HepG2 (cell line): ENCODE results near the gene PSMC3IP. TPM values are rescaled to one million over a fixed set of nuclear protein-coding genes. Genes with fewer than 3 reads are reported as not detected.

Experiments used
- ADNP ChIP-seq: sonication (generic); formaldehyde crosslinking; IDR thresholded peaks from 2 replicates; pipeline ENCODE4 v1.4.0; 2020; ENCODE audit warnings: missing genetic modification reagents
- DMAP1 ChIP-seq: IDR thresholded peaks from 2 replicates; pipeline ENCODE4 v1.6.1; 2016
- E2F1 ChIP-seq: sonication (generic); formaldehyde crosslinking; IDR thresholded peaks from 2 replicates; pipeline ENCODE4 v1.5.0; 2020; ENCODE audit warnings: missing genetic modification reagents
- ETV5 ChIP-seq: IDR thresholded peaks from 2 replicates; pipeline ENCODE4 v1.6.1; 2018; ENCODE audit warnings: missing biosample characterization, missing genetic modification reagents, inconsistent platforms, borderline replicate concordance
- FOXC1 ChIP-seq: sonication (generic); formaldehyde crosslinking; IDR thresholded peaks from 2 replicates; pipeline ENCODE4 v1.8.0; 2022; ENCODE audit warnings: mild to moderate bottlenecking, missing genetic modification reagents, borderline replicate concordance
- MBD4 ChIP-seq: IDR thresholded peaks from 2 replicates; pipeline ENCODE4 v1.6.1; 2012; ENCODE audit warnings: low read length, inconsistent platforms, borderline replicate concordance
- PRDM10 ChIP-seq: sonication (generic); formaldehyde crosslinking; IDR thresholded peaks from 2 replicates; pipeline ENCODE4 v1.4.0; 2020; ENCODE audit warnings: low read depth, missing genetic modification reagents
- SAP130 ChIP-seq: IDR thresholded peaks from 2 replicates; pipeline ENCODE4 v1.6.1; 2016; ENCODE audit warnings: low read depth
- TEAD2 ChIP-seq: sonication (generic); formaldehyde crosslinking; IDR thresholded peaks from 2 replicates; pipeline ENCODE4 v1.9.0; 2021; ENCODE audit warnings: missing genetic modification reagents
- TRAFD1 ChIP-seq: sonication (generic); formaldehyde crosslinking; IDR thresholded peaks from 2 replicates; pipeline ENCODE4 v1.5.1; 2020; ENCODE audit warnings: missing genetic modification reagents, mild to moderate bottlenecking, borderline replicate concordance
- ZBTB10 ChIP-seq: sonication (generic); formaldehyde crosslinking; IDR thresholded peaks from 2 replicates; pipeline ENCODE4 v1.4.0; 2020; ENCODE audit warnings: missing genetic modification reagents, borderline replicate concordance
- ZFP36L1 ChIP-seq: sonication (generic); formaldehyde crosslinking; IDR thresholded peaks from 2 replicates; pipeline ENCODE4 v1.8.0; 2022; ENCODE audit warnings: mild to moderate bottlenecking, missing genetic modification reagents, moderate library complexity
- ZNF670 ChIP-seq: sonication (generic); formaldehyde crosslinking; IDR thresholded peaks from 2 replicates; pipeline ENCODE4 v1.8.0; 2022; ENCODE audit warnings: mild to moderate bottlenecking, missing genetic modification reagents, borderline replicate concordance
- ZNF800 ChIP-seq: sonication (generic); formaldehyde crosslinking; IDR thresholded peaks from 2 replicates; pipeline ENCODE4 v1.4.0; 2020; ENCODE audit warnings: missing genetic modification reagents
- polyA plus RNA-seq, 8 experiments: library from polyadenylated mRNA; depleted of rRNA in 3 of 8; stranded (reverse) in 7 of 8; unstranded in 1 of 8; fragments of >200 nt; fragmentation: Illumina TruSeq in 4 of 8; extraction: Trizol in 4 of 8; gene quantifications; 2 replicates each; pipeline versions ENCODE4 v1.2.1 to v1.2.3, GENCODE V29; 2011 to 2016; ENCODE audit warnings: low read depth in 4 of 8, missing spikeins in 1 of 8, mixed read lengths in 1 of 8; ENCODE audit not compliant: insufficient read depth in 1 of 8
- total RNA-seq, 5 experiments: library from RNA; depleted of rRNA; stranded (reverse); fragments of >200 nt; fragmentation: Illumina TruSeq; extraction: Trizol; gene quantifications; 2 replicates each; pipeline ENCODE4 v1.2.3, GENCODE V29; 2016; ENCODE audit warnings: low read depth in 1 of 5

PSMC3IP gene
- total and polyA plus RNA-seq, 2 of the 13 experiments (the other 11 are each of a cell fraction or from before 2014, with no cell fraction given): 6.5 to 22.4 TPM

- TF ChIP-seq ZNF800 (no peak), E2F1 (CRISPR knock-in tag) (no peak), ZNF670 (CRISPR knock-in tag) (no peak), FOXC1 (CRISPR knock-in tag) (no peak), PRDM10 (CRISPR knock-in tag) (no peak), DMAP1 (CRISPR knock-in tag) (no peak), ZFP36L1 (no peak), ZBTB10 (CRISPR knock-in tag) (peak; percentile 13; the same call in 1 of the 2 replicates), TEAD2 (CRISPR knock-in tag) (no peak), MBD4 (no peak), SAP130 (CRISPR knock-in tag) (0 out of 2 replicates have a peak, but pooled peaks have one; percentile 11), ETV5 (CRISPR knock-in tag) (no peak), ADNP (CRISPR knock-in tag) (no peak), TRAFD1 (CRISPR knock-in tag) (no peak)
These were observed 14.4 kb downstream of the PSMC3IP start (continued) for GRCh38 chr17:42563143-42563509.
